Hepatocyte (in vitro differentiated cells): ENCODE data around the gene LURAP1L. TPM values are rescaled to one million over a fixed set of nuclear protein-coding genes. Genes with fewer than 3 reads are reported as not detected.

Source experiments
- DNase-seq: peaks from one replicate; pipeline ENCODE4 v3.0.0-alpha.2; 2016; ENCODE audit warnings: low spot score
- H2AFZ ChIP-seq: fragments of 200-600 bp; sonication (generic); 2 replicates; pipeline ENCODE4 v1.6.0; 2016; ENCODE audit warnings: antibody characterized with exemption, mild to moderate bottlenecking
- H3K27ac ChIP-seq: fragments of 200-600 bp; sonication (generic); 2 replicates; pipeline ENCODE4 v1.5.1; 2016; ENCODE audit warnings: mild to moderate bottlenecking
- H3K27me3 ChIP-seq: fragments of 200-600 bp; sonication (generic); 2 replicates; pipeline ENCODE4 v1.6.1; 2016
- H3K36me3 ChIP-seq: fragments of 200-600 bp; sonication (generic); replicated peaks from 2 replicates; pipeline ENCODE4 v1.5.1; 2016; ENCODE audit warnings: low read depth; ENCODE audit not compliant: insufficient read depth
- H3K4me1 ChIP-seq: fragments of 200-600 bp; sonication (generic); 2 replicates; pipeline ENCODE4 v1.5.1; 2016; ENCODE audit warnings: mild to moderate bottlenecking, moderate library complexity; ENCODE audit not compliant: insufficient read depth
- H3K4me2 ChIP-seq: fragments of 200-600 bp; sonication (generic); 2 replicates; pipeline ENCODE4 v1.6.0; 2016
- H3K4me3 ChIP-seq: fragments of 200-600 bp; sonication (generic); 2 replicates; pipeline ENCODE4 v1.5.1; 2016; ENCODE audit warnings: mild to moderate bottlenecking
- H3K79me2 ChIP-seq: fragments of 200-600 bp; sonication (generic); 2 replicates; pipeline ENCODE4 v1.6.0; 2017; ENCODE audit warnings: mild to moderate bottlenecking
- H3K9me2 ChIP-seq: fragments of 200-600 bp; sonication (generic); replicated peaks from 2 replicates; pipeline ENCODE4 v1.6.0; 2017; ENCODE audit warnings: mild to moderate bottlenecking; ENCODE audit not compliant: insufficient read depth
- H3K9me3 ChIP-seq: fragments of 200-600 bp; sonication (generic); 2 replicates; pipeline ENCODE4 v1.5.1; 2016; ENCODE audit warnings: low read depth, mild to moderate bottlenecking
- H4K20me1 ChIP-seq: fragments of 200-600 bp; sonication (generic); 2 replicates; pipeline ENCODE4 v1.6.0; 2016; ENCODE audit warnings: mild to moderate bottlenecking; ENCODE audit not compliant: insufficient read depth, poor library complexity, severe bottlenecking
- EZH2 ChIP-seq: fragments of 200-600 bp; sonication (generic); IDR thresholded peaks from 2 replicates; pipeline ENCODE4 v1.6.1; 2016; ENCODE audit warnings: antibody characterized with exemption, mild to moderate bottlenecking, borderline replicate concordance
- EZH2phosphoT487 ChIP-seq: fragments of 200-600 bp; sonication (generic); IDR thresholded peaks from one replicate; pipeline ENCODE4 v1.6.1; 2018; ENCODE audit warnings: antibody characterized with exemption, mild to moderate bottlenecking, low read depth, moderate library complexity; ENCODE audit not compliant: unreplicated experiment, severe bottlenecking
- WGBS: methylation state at CpG from one replicate; pipeline ENCODE4 v1.1.6; 2016; ENCODE audit warnings: low lambda C conversion rate; ENCODE audit errors: missing lambda C conversion rate; 5-methylcytosine and 5-hydroxymethylcytosine counted together
- polyA plus RNA-seq: library from polyadenylated mRNA; unstranded; fragments of >200 nt; fragmentation: Nextera tagmentation; extraction: Ambion mirVana; gene quantifications from 2 replicates; pipeline ENCODE4 v1.2.1, GENCODE V29; 2016
- total RNA-seq: library from RNA; depleted of rRNA; stranded (reverse); fragments of >200 nt; gene quantifications from 2 replicates; pipeline ENCODE4 v1.2.3, GENCODE V29; 2014
- TF ChIP-seq, protein P1 (sequence below): fragments of 200-600 bp; sonication (generic); IDR thresholded peaks from 2 replicates; pipeline ENCODE4 v1.5.1; 2016; ENCODE audit warnings: antibody characterized with exemption, mild to moderate bottlenecking; ENCODE audit not compliant: poor library complexity

LURAP1L gene
- total and polyA plus RNA-seq, 2 experiments from 2014 or later, result 36.1 to 37.6 TPM

DNA sequence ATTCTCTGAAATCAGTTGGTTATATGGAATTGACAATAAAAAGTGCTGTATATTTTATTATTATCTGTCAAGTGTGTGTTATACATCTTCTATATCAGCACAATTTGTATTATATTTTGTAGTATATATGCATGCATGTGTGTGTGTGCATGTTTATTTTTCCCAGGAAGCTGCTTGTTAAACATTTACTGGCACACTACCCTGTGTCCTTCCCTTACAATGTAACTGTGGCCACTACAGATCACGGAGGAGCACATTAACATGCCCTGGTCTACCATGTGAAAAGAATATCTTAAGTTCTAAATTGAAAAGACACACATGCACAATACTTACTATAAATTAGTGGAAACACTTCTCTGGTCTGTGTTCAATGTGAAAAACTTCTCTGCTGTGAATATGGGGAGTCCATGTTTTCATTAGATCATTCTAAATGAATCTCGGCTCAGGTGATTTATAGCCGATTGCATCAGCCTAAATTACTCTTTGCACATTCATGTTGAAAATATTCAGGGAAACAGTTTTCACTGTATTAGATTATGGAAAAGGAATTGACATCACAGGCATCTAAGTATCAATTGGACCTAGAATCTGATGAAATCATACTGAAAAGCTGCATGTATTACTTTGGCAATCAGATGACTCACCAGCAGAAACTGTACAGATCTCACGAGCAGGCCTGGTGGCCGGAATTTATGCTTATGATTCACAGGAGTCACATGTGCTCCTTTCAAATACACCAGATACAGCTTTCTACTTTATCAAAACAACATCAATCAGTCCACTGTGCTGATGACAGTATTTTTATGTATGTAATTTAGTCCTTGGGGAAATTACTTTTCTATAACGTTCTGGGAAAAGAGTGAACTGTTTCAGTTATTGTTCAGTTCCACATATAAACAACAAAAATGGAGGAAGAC is 39.4 kb downstream of the LURAP1L start:
- Histone ChIP-seq H3K4me1 (peaks cover 47% of the 10 kb centered on the region), H3K79me2 (peaks cover 43% of the 10 kb centered on the region), H3K27ac (peak overlapping the region; percentile 95), H3K9me2 (no peaks in the 10 kb centered on the region), H3K4me3 (no peak overlapping the region), H3K4me2 (peak overlapping the region; percentile 63), H3K36me3 (no peaks in the 10 kb centered on the region), H3K27me3 (no peaks in the 10 kb centered on the region), H3K9me3 (no peaks in the 10 kb centered on the region), H2AFZ (peak overlapping the region; percentile 10), H4K20me1 (no peaks in the 10 kb centered on the region)
- peak; percentile 89 for DNase-seq
- TF ChIP-seq, protein P1, sequence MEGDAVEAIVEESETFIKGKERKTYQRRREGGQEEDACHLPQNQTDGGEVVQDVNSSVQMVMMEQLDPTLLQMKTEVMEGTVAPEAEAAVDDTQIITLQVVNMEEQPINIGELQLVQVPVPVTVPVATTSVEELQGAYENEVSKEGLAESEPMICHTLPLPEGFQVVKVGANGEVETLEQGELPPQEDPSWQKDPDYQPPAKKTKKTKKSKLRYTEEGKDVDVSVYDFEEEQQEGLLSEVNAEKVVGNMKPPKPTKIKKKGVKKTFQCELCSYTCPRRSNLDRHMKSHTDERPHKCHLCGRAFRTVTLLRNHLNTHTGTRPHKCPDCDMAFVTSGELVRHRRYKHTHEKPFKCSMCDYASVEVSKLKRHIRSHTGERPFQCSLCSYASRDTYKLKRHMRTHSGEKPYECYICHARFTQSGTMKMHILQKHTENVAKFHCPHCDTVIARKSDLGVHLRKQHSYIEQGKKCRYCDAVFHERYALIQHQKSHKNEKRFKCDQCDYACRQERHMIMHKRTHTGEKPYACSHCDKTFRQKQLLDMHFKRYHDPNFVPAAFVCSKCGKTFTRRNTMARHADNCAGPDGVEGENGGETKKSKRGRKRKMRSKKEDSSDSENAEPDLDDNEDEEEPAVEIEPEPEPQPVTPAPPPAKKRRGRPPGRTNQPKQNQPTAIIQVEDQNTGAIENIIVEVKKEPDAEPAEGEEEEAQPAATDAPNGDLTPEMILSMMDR, result peak; percentile 19
- no peak for TF ChIP-seq EZH2
- 30% methylated on average over 6 of the region's 6 CpGs for WGBS

DNA sequence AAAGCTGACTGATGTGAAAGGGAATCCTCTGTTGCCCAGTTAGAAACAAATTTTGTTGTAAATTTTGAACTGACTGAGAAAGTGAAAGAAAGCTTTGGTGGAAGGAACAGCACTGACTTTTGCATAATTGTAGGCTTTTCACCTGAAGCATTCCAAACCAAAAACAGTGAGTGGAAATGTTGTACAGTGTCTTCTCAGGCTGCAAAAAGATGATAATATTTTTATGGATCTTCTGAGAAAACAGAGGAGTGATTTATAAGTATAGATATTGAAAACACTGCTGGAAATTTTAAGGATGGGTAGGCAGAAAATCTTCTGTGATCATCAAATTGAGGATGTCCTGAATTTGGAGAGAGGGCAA is 40.0 kb downstream of the LURAP1L start:
- Histone ChIP-seq H3K27me3 (no peaks in the 10 kb centered on the region), H3K36me3 (no peaks in the 10 kb centered on the region), H3K9me2 (no peaks in the 10 kb centered on the region), H3K4me1 (peaks cover 47% of the 10 kb centered on the region), H3K79me2 (peaks cover 43% of the 10 kb centered on the region), H3K9me3 (no peaks in the 10 kb centered on the region), H3K4me2 (peak overlapping the region; percentile 63), H3K27ac (peak overlapping the region; percentile 95), H3K4me3 (no peak overlapping the region), H4K20me1 (no peaks in the 10 kb centered on the region), H2AFZ (peak overlapping the region; percentile 9)
- TF ChIP-seq EZH2 (no peak), EZH2phosphoT487 (no peak)
- TF ChIP-seq, protein P1, result no peak
- DNase-seq, result no peak

DNA sequence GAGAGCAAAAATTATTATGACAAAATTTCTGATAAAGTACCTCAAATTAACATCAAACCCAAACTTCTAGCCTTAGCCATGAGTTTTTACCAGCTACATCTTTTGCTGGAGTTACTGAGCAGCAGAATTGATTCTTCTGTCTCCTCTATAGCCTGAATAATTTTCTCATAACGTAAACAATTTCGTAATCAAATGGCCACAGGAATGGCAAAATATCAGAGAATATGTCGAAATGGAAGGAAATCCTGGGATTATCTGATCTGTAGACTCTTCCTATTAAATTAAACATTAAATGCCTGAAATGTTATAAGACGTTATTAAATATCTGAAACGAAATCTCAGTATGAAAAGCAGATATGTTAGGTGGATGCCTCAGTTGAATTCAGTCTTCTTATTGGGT is 41.1 kb downstream of the LURAP1L start:
- peaks cover 47% of the 10 kb centered on the region for H3K4me1 ChIP-seq

More for the DNA sequence above, 41.1 kb downstream of the LURAP1L start:
- H3K27me3 ChIP-seq, result no peaks in the 10 kb centered on the region
- no peak for TF ChIP-seq EZH2
- no peak for TF ChIP-seq EZH2phosphoT487
- TF ChIP-seq, protein P1, result no peak
- H2AFZ ChIP-seq, result no peak overlapping the region
- no peak overlapping the region for H3K4me3 ChIP-seq
- 83% methylated on average over 5 of the region's 5 CpGs for WGBS
- peaks cover 45% of the 10 kb centered on the region for H3K79me2 ChIP-seq
- H3K4me2 ChIP-seq, result no peak overlapping the region
- H3K9me3 ChIP-seq, result no peaks in the 10 kb centered on the region
- peak overlapping the region; percentile 95 for H3K27ac ChIP-seq
- no peaks in the 10 kb centered on the region for H3K9me2 ChIP-seq
- DNase-seq, result no peak
- no peaks in the 10 kb centered on the region for H4K20me1 ChIP-seq
- H3K36me3 ChIP-seq, result no peaks in the 10 kb centered on the region
